ENCODE measurements around the gene FAM167B.

The FAM167B gene

GRCh38 chr1:32223683-32224082 lies 23.3 kb upstream of the FAM167B start:
- DNase-seq (ENCODE audit: low spot score) = no peak

GRCh38 chr1:32224285-32224684 lies 22.7 kb upstream of the FAM167B start:
- DNase-seq (ENCODE audit: low spot score) = no peak

GRCh38 chr1:32228771-32229170 lies 18.3 kb upstream of the FAM167B start:
- no peak for DNase-seq (ENCODE audit: low spot score)

- DNase-seq (ENCODE audit: low spot score) = no peak
Observed at GRCh38 chr1:32231843-32232432, 15.1 kb upstream of the FAM167B start.

DNA sequence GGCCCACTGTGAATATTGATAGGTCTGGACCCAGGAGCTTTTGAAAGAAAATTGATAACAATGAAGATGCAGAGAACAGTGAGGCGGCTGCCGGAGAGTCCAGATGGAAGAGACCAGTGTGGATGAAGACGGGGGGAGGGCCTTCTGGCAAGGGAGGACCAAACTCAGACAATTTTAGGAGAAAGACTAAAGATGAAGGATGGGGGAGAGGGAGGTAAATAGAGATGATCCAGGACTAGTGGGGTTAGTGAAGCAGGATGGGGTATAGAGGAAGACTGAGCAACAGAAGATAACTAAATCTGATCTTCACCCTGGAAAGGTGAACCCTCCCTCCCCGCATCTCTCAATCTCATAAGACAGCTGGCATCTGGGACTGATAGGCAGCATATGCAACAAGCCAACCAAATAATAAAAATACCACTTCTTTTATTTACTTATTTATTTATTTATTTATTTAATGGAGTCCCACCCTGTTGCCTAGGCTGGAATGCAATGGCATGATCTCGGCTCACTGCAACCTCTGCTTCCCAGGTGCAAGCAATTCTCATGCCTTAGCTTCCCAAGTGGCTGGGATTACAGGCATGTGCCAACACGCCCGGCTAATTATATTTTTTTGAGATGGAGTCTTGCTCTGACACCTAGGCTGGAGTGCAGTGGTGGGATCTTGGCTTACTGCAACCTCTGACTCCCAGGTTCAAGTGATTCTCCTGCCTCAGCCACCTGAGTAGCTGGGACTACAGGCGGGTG lies 14.3 kb upstream of the FAM167B start:
- DNase-seq (ENCODE audit: low spot score) = no peak

GRCh38 chr1:32234792-32235191 lies 12.2 kb upstream of the FAM167B start:
- no peak for DNase-seq (ENCODE audit: low spot score)

DNA sequence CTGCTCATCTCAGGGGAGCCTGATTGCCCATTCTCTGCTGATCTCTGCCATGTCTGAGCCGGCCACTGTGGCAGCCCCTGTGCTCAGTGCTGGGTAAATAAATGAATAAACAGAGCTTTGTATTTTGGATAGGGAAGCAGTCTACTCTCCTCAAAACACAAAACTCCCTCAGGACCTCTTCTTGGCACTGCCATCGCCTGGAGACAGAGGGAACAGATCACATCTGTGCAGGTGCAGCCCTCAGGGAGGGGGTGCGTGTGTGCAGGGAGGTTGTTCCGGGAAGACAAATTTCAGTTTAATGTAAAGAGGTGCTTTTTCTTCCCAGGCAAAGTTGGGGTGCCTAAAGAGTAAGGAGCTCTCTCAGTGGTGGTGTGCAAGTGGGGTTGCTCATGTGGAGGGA lies 7.7 kb upstream of the FAM167B start:
- DNase-seq (ENCODE audit: low spot score) = peak; percentile 22

GRCh38 chr1:32239790-32240139 lies 7.3 kb upstream of the FAM167B start:
- no peak for DNase-seq (ENCODE audit: low spot score)

DNA sequence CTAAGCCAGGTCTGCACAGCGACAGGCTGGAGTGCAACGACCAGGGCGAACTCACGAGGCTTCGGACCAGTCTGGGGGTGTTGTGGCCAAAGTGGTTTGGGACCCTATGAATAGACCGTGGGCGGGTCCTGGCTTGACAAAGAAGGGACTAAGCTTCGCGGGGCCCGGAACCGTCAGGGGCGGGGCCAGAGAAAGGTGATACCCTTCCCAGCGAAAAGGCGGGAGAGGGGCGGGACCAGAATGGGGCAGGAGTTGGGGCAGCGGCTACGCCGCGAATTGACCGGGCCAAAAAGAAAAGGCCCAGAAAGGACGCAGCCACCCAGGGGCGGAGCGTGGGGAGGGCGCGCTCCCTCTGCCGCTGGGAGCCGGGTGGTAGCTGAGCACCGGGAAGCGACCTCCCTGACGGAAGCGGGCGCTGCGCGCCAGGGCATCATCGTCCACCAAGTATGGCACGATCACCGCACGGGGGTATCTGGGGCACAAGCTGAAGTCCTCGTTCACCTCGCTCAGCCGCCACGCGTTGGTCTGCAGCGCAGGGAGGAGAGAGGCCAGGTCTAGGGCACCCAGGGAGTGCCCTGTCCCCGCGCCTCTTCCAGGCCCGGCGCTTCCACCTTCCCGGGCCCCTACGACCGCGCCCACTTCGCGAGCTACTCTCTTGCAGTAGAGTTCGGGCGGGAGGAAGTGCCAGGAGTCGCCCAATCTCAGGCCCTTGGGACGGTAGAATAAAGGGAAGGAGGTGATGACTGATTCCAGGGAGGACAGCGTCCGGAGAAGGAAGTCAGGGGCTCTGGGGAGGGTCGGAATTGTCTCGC lies 6.7 kb upstream of the FAM167B start:
- peak; percentile 50 for DNase-seq (ENCODE audit: low spot score)

- DNase-seq (ENCODE audit: low spot score) = peak; percentile 49
Observed at GRCh38 chr1:32241001-32241763, 5.8 kb upstream of the FAM167B start.

- peak; percentile 73 for DNase-seq (ENCODE audit: low spot score)
Observed at GRCh38 chr1:32242341-32242851, 4.6 kb upstream of the FAM167B start.

DNA sequence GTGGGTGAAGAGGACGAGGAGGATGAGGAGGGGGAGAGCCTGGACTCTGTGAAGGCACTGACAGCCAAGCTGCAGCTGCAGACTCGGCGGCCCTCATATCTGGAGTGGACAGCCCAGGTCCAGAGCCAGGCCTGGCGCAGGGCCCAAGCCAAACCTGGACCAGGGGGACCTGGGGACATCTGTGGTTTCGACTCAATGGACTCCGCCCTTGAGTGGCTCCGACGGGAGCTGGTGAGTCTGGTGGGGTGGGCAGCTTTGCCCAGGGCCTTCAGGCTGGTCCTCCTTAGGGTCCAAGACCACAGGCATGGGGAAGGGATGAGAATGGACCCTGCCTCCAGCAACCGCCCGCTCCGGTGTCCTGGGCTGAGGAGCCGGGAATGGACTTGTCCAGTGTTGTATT lies 430 bp downstream of the FAM167B start:
- no peak for DNase-seq (ENCODE audit: low spot score)

DNA sequence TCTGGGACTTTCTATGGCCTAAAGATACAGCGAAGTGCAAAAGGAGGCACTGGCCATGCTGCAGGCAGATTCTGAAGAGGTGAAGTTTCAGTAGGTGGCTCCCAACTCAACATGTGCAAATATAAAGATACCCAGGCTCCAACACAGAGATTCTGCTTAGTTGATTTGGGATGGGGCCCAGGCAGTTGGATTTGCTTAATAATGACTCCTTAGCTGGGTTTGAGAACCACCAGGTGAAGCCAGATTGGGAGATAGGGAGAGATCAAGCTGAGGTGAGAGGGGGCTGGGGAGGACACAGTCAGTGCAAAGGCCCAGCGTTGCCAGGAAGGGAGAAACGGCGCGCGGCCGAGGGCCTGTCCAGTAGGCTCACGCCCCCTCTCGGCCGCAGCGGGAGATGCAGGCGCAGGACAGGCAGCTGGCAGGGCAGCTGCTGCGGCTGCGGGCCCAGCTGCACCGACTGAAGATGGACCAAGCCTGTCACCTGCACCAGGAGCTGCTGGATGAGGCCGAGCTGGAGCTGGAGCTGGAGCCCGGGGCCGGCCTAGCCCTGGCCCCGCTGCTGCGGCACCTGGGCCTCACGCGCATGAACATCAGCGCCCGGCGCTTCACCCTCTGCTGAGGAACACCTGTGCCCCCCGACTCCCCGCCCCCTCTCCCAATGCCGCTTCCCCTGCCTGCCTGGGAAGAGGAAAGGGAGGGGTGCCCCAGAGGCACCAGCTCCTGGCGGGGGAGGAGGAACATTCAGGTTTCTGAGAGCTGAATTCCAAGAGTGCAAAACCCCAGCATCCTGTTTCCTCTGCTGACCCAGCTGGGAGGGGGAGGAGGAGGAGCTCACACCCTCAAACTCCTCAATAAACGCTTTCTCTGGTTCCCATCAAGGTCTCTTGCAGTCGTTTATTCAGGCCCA lies 1.2 kb downstream of the FAM167B start:
- no peak for DNase-seq (ENCODE audit: low spot score)

DNA sequence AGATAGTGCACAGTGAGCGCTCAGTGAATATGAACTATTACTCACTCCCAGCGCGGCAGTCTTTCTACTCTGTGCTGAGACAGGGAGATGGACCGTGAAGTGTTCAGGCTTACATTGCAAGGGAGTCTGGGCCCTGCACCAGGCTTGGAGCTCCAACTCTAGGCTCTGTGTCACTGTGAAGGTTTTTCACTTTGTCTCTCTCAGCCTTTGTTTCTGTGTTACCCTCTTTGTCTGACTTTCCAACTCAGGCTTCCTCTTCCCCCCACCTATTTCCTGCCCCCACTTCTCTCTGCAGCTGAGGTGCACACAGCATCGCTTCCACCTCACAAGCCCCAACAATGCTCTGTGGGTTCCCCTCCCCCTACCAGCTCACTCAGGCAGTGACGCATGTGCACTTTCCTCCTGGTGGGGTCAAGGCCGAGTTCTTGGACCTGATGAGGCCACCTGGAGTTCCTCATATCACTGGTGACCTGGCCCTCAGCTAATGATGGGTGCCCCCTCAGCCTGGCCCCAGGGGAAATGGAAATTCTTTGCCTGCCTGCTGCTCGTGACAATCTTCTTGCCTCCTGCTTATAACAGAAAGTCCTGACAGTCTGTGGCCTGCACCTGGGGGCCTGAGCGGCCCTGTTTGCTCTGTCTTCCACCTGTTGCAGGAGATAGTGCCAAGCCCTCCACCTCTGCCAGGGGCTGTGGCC lies 3.0 kb downstream of the FAM167B start:
- DNase-seq (ENCODE audit: low spot score) = no peak

GRCh38 chr1:32250893-32251716 lies 4.1 kb downstream of the FAM167B start, which contains the start of gene LCK:
LCK (plus strand) TSS chr1:32251265; CDS start chr1:32274330, 23,065 bp downstream.
- no peak for DNase-seq (ENCODE audit: low spot score)

GRCh38 chr1:32255072-32256071 lies 8.3 kb downstream of the FAM167B start:
- DNase-seq (ENCODE audit: low spot score) = no peak

GRCh38 chr1:32256473-32257226 lies 9.6 kb downstream of the FAM167B start:
- DNase-seq (ENCODE audit: low spot score) = no peak

DNA sequence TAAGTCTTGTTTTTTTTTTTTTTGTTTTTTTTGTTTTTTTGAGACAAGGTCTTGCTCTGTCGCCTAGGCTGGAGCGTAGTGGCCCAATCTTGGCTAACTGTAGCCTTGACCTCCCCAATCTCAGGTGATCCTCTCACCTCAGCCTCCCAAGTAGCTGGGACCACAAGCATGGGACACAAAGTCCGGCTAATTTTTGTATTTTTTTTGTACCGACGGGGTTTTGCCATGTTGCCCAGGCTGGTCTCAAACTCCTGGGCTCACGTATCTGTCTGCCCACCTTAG lies 10.1 kb downstream of the FAM167B start:
- no peak for DNase-seq (ENCODE audit: low spot score)

Measured in pons (tissue), 1 donor.